ENCODE data around the gene DGKQ. TPM values are rescaled to one million over a fixed set of nuclear protein-coding genes. Genes with fewer than 3 reads are reported as not detected.
A peak's percentile ranks its signal among the peaks of the same experiment; 100 is the strongest.

Gene DGKQ
- total and polyA plus RNA-seq, 11 donors: 2.6 to 7.3 (median 4.1) TPM

GRCh38 chr4:1004557-1005485 is 31.5 kb upstream of the DGKQ start:
- TF ChIP-seq CTCF (IDR thresholded peaks at IDR 0.05) (no peak), POLR2A (IDR thresholded peaks at IDR 0.05) (no peak)
- Histone ChIP-seq H3K4me1 (peaks cover 0 to 42% (median 16%) of the 10 kb centered on the region in 12 donors), H3K36me3 (no peaks in the 10 kb centered on the region), H3K27me3 (peaks cover 34 to 89% (median 53%) of the 10 kb centered on the region in 9 donors), H3K27ac (no peak overlapping the region), H3K4me3 (no peak overlapping the region), H3K9me3 (no peaks in the 10 kb centered on the region)
- ATAC-seq (peak; percentile 2 to 56 (median 14)), DNase-seq (peak in 4 of 5 donors; percentile 53 to 70 (median 57))
- intact Hi-C loops (cut with DNase I): no loop called here
- 58 to 70% (median 64%) methylated on average over 14 to 25 of the region's 25 CpGs for WGBS, 4 donors

- WGBS, 4 donors: 79 to 89% (median 87%) methylated on average over 5 to 13 of the region's 13 CpGs
- DNase-seq (no peak), ATAC-seq (peak in 1 of 4 donors; percentile 2)
- Histone ChIP-seq H3K4me1 (peaks cover 0 to 37% (median 14%) of the 10 kb centered on the region in 12 donors), H3K4me3 (no peak overlapping the region), H3K9me3 (no peaks in the 10 kb centered on the region), H3K27ac (no peak overlapping the region), H3K27me3 (peaks cover 34 to 88% (median 53%) of the 10 kb centered on the region in 9 donors), H3K36me3 (no peaks in the 10 kb centered on the region)
- intact Hi-C loops (cut with DNase I): no loop called here
- TF ChIP-seq POLR2A (IDR thresholded peaks at IDR 0.05) (no peak), CTCF (IDR thresholded peaks at IDR 0.05) (no peak)
Measured at GRCh38 chr4:1004071-1004418, 30.7 kb upstream of the DGKQ start.

- Histone ChIP-seq H3K4me1 (peaks cover 0 to 32% (median 10%) of the 10 kb centered on the region in 12 donors), H3K27ac (no peak overlapping the region), H3K27me3 (peaks cover 34 to 83% (median 55%) of the 10 kb centered on the region in 9 donors), H3K4me3 (peak overlapping the region in 1 of 12 donors; percentile 7), H3K36me3 (no peaks in the 10 kb centered on the region), H3K9me3 (no peaks in the 10 kb centered on the region)
- TF ChIP-seq CTCF (IDR thresholded peaks at IDR 0.05) (no peak), POLR2A (IDR thresholded peaks at IDR 0.05) (no peak)
- no peak for DNase-seq
- intact Hi-C loops (cut with DNase I): no loop called here
- peak in 1 of 4 donors; percentile 7 for ATAC-seq
- 27 to 37% (median 30%) methylated on average over 29 to 63 of the region's 63 CpGs for WGBS, 4 donors
Measured at GRCh38 chr4:1003271-1004070, 30.1 kb upstream of the DGKQ start.
